Measurements from ENCODE around the gene TP53BP2. TPM values are rescaled to one million over a fixed set of nuclear protein-coding genes. Genes with fewer than 3 reads are reported as not detected.
"Not testable (repeated sequence)": the region's sequence is repeated elsewhere in the genome, so short reads cannot be mapped to it uniquely, and the experiment has no call there.

TP53BP2 gene
- total RNA-seq, 4 donors from 2014 or later = 33.9 to 73.2 (median 52.3) TPM

DNA sequence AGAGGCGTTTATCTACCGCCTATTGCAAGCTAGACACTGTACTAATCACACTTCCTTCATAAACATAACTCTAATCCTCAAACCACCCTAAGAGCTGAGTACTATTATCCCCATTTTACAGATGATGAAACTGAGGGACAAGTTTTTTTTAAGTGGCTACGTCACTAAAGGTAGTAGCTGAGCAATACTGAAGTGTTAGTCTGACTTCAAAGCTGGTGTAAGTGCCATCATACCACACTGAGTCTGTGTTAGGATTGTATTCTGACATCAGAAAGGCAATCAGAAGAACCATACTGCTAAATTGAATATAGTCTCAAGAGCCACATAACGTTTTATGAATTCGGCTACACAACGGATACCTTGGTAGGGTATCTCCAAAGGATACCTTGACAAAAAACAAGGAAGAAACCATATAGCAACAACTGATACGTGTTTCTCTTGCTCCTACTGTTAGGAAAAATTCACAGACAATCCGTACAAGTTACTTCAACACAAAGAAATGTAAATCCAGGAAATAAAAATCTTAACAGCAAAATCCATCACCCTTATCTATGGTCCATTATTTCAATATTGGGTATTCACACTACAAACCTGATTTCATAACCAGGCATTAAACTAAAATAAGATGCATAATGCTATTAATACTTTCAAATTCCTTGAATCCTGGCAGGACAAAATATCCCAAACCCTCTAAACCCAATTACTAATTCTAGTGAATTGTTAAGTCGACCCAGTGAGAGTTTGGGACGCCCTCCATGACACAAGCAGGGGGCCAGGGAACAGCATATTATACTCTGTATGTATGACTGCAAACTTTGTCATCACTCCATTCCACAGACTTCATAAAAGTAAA is 1.6 kb downstream of the TP53BP2 start:
- no peak for DNase-seq (ENCODE audit: low spot score in 2 of 2)
- WGBS, 2 donors = 60 to 62% methylated on average over 10 of the region's 10 CpGs
- Histone ChIP-seq H3K27ac (peak overlapping the region; percentile 98 to 100 (median 99)), H3K36me3 (no peaks in the 10 kb centered on the region), H3K27me3 (no peaks in the 10 kb centered on the region), H3K4me3 (peak overlapping the region; percentile 72 to 92 (median 83)), H3K9me3 (no peaks in the 10 kb centered on the region), H3K4me1 (peaks cover 5 to 60% (median 33%) of the 10 kb centered on the region in 4 donors)
- TF ChIP-seq POLR2A (IDR thresholded peaks at IDR 0.05) (no peak), EP300 (IDR thresholded peaks at IDR 0.05) (no peak)
- TF ChIP-seq, protein P1, sequence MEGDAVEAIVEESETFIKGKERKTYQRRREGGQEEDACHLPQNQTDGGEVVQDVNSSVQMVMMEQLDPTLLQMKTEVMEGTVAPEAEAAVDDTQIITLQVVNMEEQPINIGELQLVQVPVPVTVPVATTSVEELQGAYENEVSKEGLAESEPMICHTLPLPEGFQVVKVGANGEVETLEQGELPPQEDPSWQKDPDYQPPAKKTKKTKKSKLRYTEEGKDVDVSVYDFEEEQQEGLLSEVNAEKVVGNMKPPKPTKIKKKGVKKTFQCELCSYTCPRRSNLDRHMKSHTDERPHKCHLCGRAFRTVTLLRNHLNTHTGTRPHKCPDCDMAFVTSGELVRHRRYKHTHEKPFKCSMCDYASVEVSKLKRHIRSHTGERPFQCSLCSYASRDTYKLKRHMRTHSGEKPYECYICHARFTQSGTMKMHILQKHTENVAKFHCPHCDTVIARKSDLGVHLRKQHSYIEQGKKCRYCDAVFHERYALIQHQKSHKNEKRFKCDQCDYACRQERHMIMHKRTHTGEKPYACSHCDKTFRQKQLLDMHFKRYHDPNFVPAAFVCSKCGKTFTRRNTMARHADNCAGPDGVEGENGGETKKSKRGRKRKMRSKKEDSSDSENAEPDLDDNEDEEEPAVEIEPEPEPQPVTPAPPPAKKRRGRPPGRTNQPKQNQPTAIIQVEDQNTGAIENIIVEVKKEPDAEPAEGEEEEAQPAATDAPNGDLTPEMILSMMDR (IDR thresholded peaks at IDR 0.05) = no peak

DNA sequence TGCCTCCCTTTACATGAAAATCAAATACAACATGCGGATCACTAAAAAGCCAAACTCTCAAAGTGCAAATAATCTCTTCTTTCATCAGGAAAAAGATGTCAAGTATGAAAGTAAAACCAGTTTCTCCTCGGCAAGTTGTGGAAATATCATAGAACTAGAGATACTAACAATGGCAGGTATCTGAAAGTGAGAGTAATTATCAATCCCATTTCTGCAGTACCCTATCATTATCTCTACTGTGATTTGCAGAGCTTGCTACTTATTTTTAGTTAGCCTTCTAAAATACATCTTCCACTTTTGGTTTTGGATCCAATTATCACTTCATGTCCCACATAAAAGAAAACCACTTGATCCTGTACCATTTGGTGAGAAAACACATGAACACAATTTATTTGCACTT is 3.0 kb downstream of the TP53BP2 start:
- WGBS, 2 donors = 73 to 77% methylated on average over 2 of the region's 2 CpGs
- no peak for TF ChIP-seq EP300 (IDR thresholded peaks at IDR 0.05)
- TF ChIP-seq, protein P1 (IDR thresholded peaks at IDR 0.05) = no peak
- TF ChIP-seq POLR2A (IDR thresholded peaks at IDR 0.05) = no peak
- no peak for DNase-seq (ENCODE audit: low spot score in 2 of 2)
- Histone ChIP-seq H3K4me3 (no peak overlapping the region), H3K27ac (no peak overlapping the region), H3K36me3 (no peaks in the 10 kb centered on the region), H3K4me1 (peaks cover 5 to 69% (median 32%) of the 10 kb centered on the region in 4 donors), H3K9me3 (no peaks in the 10 kb centered on the region), H3K27me3 (no peaks in the 10 kb centered on the region)

DNA sequence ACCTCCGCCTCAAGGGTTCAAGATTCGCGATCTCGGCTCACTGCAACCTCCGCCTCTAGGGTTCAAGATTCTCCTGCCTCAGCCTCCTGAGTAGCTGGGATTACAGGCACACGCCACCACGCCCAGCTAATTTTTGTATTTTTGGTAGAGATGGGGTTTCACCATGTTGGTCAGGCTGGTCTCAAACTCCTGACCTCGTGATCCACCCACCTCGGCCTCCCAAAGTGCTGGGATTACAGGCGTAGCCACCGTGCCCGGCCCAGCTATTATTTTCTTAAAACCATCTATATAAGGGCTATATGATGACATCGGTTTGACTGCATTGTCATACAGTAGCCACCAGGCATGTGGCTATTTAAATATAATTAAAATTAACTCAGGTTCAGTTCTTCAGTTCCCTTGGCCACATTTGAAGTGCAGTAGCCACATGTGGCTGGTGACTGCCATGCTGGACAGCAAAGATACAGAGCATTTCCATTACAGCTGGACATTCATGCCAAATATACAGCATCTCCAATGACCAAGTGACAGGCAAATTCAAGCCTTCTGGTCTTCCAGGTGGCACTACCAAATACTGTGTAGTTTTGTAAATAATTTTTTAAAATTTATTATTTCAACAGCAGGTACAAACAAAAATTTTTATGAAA is 3.6 kb downstream of the TP53BP2 start:
- H3K9me3 ChIP-seq; H3K36me3 ChIP-seq; DNase-seq (ENCODE audit: low spot score in 2 of 2); H3K27ac ChIP-seq; H3K4me3 ChIP-seq; H3K27me3 ChIP-seq: not testable (repeated sequence)
- H3K4me1 ChIP-seq = peaks cover 3 to 68% (median 27%) of the 10 kb centered on the region in 4 donors
- WGBS, 2 donors = 94 to 95% methylated on average over 13 of the region's 13 CpGs

DNA sequence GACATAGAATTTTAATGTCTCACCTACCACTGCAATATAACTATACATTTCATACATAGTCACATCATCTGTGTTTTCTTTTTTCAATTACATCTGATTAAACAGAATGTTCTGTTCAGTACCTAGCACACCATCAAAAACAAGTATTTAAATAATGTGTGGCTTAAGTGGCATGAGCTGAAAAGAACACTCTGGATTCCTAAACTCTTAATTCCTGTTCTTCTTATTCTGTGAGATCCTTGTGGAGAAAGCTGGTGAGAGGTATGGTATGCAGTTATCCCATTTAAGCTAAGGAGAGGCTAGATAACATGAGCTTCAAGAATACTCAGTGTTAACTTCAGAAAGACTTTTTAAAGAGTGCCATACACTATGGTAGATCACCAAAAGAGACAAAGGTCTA is 5.5 kb downstream of the TP53BP2 start:
- Histone ChIP-seq H3K27ac (peak overlapping the region in 2 of 4 donors; percentile 21 to 58), H3K9me3 (no peaks in the 10 kb centered on the region), H3K27me3 (no peaks in the 10 kb centered on the region), H3K4me3 (no peak overlapping the region), H3K36me3 (no peaks in the 10 kb centered on the region), H3K4me1 (peaks cover 0 to 80% (median 37%) of the 10 kb centered on the region in 4 donors)
- DNase-seq (ENCODE audit: low spot score in 2 of 2) = no peak
- TF ChIP-seq, protein P1 (IDR thresholded peaks at IDR 0.05) = no peak
- TF ChIP-seq POLR2A (IDR thresholded peaks at IDR 0.05) (no peak), EP300 (IDR thresholded peaks at IDR 0.05) (no peak)

DNA sequence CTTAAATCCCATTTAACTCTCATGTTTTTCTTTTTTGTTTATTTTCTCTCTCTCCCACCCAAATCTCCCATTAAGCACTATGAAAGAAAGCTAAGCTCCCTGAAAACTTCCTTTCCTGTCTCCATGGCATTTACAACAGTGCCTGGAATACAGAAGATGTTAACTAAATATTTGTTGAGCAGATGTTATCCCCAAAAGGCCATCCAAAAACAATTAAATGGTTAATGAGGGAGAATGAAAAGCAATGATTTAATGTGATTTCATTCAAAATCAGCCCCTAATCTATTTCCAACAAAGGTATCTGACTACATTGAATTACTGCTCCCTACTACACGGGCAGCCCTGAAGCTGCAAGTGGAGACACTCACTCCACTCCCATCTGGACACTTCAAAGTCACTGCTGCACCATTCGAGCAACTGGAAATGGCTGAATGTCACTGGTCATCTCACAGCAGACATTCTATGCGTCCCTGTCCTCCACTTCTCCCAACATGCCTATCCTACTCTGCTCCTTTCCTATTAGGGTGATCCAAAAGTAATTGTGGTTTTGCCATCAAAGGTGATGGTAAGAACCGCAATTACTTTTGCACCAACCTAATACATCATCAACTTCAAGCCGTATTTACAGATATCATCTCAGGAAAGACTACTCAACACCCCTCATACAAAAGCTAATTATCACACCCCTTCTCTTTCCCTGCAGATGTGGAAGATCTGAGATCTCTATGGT is 7.5 kb downstream of the TP53BP2 start:
- Histone ChIP-seq H3K4me1 (peaks cover 0 to 86% (median 37%) of the 10 kb centered on the region in 4 donors), H3K27ac (no peak overlapping the region), H3K9me3 (no peaks in the 10 kb centered on the region), H3K4me3 (no peak overlapping the region), H3K27me3 (no peaks in the 10 kb centered on the region), H3K36me3 (no peaks in the 10 kb centered on the region)
- no peak for DNase-seq (ENCODE audit: low spot score in 2 of 2)
- WGBS, 2 donors = 65 to 78% methylated on average over 5 of the region's 5 CpGs
- TF ChIP-seq EP300 (IDR thresholded peaks at IDR 0.05) = no peak
- TF ChIP-seq POLR2A (IDR thresholded peaks at IDR 0.05) = no peak
- TF ChIP-seq, protein P1 (IDR thresholded peaks at IDR 0.05) = no peak
